GM18951 (cell line): ENCODE data around the gene SERPINI2.

Experiments
- POLR2A ChIP-seq: IDR thresholded peaks from 4 replicates; pipeline ENCODE4 v1.6.1; 2011; ENCODE audit warnings: mild to moderate bottlenecking; ENCODE audit not compliant: insufficient read length, insufficient read depth; ENCODE audit errors: extremely low read depth
- in situ Hi-C: fragments of 300-500 bp; cut with MboI; formaldehyde crosslinking; loops from one replicate; pipeline ENCODE4 v1.12.0; 2022; ENCODE audit warnings: low sequenced_read_pairs, mixed read lengths, inconsistent platforms; ENCODE audit not compliant: unreplicated experiment

Gene SERPINI2, protein sequence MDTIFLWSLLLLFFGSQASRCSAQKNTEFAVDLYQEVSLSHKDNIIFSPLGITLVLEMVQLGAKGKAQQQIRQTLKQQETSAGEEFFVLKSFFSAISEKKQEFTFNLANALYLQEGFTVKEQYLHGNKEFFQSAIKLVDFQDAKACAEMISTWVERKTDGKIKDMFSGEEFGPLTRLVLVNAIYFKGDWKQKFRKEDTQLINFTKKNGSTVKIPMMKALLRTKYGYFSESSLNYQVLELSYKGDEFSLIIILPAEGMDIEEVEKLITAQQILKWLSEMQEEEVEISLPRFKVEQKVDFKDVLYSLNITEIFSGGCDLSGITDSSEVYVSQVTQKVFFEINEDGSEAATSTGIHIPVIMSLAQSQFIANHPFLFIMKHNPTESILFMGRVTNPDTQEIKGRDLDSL

DNA sequence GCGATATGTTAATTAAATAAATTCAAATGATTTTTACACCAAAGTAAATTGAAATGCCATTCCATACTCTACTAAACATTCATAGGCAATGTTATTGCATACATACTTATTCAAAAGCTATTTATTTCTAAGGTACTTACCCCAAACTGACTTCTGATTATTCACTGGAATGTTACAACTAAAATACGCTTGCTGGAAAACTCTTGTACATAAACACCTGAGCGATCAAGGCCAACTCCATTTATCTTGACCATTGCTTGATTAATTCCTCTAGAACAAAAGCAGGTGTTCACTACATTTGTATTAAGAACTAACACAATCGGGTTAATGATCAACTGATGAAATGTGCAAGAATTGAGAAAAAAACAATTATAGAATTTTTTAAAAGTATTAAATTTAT, at the start of gene SERPINI2:
SERPINI2 (minus strand) TSS at position 180 of the 400 bp plus-strand sequence. CDS start 2,208 bp downstream, outside the sequence.
- no peak for TF ChIP-seq POLR2A
- in situ Hi-C loops = no loop called here

DNA sequence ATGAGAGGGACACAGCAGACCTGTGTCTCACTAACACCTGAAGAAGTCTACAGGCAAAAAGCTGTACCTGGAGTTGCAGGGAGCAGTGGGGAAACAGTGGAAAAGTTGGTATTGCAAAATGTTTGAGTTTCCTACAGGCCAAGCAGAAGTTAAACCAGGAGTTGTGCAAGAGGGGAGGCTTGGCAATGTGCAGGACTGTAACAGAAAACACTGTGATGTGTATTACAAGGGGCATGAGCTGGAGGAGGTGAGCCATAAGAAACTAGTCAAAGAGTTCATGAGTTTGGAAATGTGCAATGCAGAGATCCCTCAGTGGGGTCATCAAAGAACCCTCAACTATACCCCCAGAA, 47.1 kb upstream of the SERPINI2 start:
- no peak for TF ChIP-seq POLR2A
- in situ Hi-C loops = no loop called here

DNA sequence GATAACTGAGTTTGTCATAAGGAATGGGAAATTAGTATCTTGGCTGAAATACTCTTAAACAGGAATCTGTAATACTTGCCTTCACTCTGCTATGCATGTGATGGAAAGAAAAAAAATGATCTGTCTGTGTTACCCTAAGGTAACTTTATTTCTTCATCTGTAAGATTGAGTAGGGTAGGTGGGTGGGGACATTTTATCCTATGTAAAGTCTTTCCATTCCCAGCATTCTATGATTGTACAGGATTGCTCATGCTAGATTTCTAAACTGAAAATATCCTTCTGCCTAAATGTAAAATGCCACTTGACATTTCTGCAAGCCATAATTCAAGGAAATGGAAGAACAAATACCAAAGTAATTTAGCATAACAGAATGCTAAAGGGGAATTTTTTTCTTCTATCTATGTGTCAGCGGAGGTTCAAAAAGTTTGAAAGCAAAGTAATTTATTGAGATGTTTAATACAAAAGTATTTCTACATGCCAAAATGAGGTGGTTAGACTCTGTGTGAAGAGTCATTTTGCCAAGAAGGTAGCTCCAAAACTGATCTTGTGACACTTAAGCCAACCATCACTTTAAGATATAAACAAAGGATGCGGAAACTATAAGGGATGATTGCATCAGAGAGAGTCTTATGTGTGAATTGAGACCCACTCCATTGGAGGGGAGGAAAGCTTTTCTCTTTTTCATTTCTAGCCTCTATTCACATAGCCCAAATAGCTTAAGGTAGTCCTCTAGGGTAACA, 46.6 kb upstream of the SERPINI2 start:
- TF ChIP-seq POLR2A = no peak
- in situ Hi-C loops = no loop called here

DNA sequence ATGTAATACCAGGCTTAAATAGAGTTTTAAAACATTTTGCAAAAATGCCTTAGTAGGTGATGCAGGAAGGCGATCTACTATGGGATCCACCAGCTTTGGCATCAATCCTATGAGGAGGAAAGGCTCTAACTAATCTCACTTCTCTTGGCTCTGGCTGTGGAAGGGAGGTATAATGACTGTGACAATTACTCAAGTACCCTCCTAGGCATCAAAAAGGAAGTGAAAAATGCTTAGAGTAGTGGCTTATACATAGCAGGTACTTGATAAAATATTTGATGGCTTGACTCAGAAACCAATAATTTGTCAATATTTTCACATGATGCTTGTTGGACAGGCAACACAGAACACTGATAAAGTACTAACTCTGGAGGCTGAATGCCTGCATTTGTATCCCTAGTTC, 34.1 kb upstream of the SERPINI2 start:
- TF ChIP-seq POLR2A = no peak
- in situ Hi-C loops = no loop called here

DNA sequence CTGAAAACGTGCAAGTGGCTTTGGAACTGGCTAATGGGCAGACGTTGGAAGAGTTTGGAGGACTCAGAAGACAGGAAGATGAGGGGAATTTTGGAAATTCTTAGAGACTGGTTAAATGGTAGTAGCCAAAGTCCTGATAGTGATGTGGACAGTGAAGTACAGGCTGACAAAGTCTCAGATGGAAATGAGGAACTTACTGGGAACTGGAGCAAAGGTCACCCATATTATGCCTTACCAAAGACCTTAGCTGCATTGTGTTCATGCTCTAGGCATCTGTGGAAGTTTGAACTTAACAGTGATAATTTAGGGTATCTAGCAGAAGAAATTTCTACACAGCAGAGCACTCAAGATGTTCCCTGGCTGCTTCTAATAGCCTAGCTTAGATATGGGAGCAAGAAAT, 28.6 kb upstream of the SERPINI2 start:
- in situ Hi-C loops = no loop called here
- no peak for TF ChIP-seq POLR2A

DNA sequence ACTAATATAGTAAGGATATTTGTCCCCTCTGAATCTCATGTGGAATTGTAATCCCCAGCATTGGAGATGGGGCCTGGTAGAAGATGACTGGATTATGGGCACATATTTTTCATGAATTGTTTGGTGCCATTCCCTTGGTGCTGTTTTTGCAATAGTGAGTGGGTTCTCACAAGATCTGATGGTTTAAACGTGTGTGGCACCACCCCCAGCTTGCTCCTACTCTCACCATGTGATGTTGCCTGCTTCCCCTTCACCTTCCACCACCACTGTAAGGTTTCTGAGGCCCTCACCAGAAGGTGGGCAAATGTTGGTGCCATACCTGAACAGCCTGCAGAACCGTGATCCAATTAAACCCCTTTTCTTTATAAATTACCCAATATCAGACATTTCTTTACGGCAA, 28.1 kb upstream of the SERPINI2 start:
- in situ Hi-C loops = no loop called here
- no peak for TF ChIP-seq POLR2A

DNA sequence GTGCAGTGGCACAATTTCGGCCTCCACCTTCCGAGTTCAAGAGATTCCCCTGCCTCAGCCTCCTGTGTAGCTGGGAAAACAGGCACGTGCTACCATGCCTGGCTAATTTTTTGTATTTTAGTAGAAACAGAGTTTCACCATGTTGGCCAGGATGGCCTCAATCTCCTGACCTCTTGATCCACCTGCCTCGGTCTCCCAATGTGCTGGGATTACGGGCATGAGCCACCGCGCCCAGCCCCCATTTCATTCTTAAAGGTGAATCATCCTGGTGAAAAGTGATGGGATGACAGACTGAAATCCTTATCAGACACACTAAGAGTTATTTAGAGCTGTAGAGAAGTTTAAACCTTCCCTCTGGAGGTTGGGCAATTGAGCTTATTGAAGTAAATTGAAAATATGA, 24.1 kb upstream of the SERPINI2 start:
- TF ChIP-seq POLR2A = no peak
- in situ Hi-C loops = no loop called here

DNA sequence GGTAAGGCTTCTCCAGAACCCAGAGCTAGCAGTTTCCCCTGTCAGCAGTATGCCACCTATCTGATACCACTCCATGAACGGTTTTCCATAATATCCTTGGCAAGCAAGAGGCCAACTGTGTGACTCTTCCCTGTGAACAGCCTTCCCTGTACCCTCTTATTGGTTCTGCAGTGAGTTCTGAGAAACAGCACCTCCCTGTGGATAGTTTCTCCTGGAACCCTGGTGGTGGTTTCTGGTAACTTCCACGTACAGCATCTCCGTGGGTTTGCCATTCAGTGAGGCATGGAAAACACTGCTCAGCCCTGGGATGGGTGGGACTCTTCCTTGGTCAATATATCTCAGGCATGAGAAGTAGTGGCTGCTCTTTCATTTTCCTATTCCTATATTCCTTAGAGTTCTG, 19.4 kb upstream of the SERPINI2 start:
- in situ Hi-C loops = no loop called here

DNA sequence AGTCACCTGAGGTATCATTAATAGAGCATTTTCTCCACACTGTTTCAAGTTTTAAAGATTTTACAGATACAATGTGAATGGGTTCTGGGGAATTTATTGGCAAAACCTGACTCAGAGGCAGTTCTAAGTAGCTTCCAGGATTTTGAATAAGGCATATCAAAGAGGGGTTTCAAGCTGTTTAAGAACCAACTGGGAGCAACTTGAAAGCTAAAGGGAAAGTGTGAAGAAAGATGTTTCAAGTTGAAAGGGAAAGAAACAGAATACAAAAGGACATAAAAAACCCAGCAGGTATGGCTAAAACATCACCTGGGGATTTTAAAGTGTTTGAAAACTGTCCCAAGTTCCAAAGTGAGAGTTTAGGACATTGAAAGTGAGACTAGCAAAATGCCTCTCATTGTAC, 17.8 kb upstream of the SERPINI2 start:
- no peak for TF ChIP-seq POLR2A
- in situ Hi-C loops = no loop called here

More for the DNA sequence above, 19.4 kb upstream of the SERPINI2 start:
- no peak for TF ChIP-seq POLR2A

DNA sequence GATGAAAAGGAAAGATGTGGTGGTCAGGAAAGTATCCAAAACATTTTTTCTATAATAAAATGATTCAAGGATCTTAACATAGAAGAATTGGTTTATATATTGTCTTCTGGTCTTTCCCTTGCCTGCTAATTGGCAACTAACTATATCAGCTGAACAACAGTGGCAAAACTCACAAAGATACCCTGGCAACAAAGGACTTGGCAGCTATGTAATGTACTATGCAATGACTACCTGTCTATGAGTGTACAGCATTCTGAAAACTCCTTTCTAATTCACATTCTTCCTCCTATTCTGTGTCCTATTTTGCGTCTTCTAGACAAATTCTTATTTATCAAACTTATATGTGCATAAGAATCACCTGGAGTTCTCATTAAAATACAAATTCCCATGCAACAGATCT, 15.7 kb upstream of the SERPINI2 start:
- in situ Hi-C loops = no loop called here
- no peak for TF ChIP-seq POLR2A

DNA sequence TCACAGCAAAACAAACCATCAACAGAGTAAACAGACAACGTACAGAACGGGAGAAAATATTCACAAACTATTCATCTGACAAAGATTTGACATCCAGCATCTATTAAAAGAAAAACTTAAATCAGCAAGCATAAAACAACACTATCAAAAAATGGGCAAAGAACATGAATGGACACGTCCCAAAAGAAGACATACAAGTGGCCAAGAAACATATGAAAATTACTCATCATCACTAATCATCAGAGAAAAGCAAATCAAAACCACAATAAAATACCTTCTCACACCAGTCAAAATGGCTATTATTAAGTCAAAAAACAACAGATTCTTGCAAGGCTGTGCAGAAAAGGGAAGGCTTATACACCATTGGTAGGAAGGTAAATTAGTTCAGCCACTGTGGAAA, 13.7 kb upstream of the SERPINI2 start:
- TF ChIP-seq POLR2A = no peak
- in situ Hi-C loops = no loop called here

DNA sequence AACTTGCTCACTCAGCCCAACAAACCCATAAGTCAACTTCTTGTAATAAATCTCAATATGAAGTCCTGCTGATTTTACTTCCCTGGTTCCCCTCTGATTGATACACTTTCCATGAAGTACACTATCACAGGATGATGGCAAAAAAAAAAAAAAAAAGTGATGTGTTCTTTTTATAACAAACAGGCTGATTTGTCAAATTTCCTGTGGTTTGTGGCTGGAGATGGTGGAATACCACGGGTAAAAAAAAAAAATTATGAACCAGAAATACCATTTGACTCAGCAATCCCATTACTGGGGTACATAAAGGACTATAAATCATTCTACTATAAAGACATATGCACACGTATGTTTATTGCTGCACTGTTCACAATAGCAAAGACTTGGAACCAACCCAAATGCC, 10.7 kb upstream of the SERPINI2 start:
- no peak for TF ChIP-seq POLR2A
- in situ Hi-C loops = no loop called here

DNA sequence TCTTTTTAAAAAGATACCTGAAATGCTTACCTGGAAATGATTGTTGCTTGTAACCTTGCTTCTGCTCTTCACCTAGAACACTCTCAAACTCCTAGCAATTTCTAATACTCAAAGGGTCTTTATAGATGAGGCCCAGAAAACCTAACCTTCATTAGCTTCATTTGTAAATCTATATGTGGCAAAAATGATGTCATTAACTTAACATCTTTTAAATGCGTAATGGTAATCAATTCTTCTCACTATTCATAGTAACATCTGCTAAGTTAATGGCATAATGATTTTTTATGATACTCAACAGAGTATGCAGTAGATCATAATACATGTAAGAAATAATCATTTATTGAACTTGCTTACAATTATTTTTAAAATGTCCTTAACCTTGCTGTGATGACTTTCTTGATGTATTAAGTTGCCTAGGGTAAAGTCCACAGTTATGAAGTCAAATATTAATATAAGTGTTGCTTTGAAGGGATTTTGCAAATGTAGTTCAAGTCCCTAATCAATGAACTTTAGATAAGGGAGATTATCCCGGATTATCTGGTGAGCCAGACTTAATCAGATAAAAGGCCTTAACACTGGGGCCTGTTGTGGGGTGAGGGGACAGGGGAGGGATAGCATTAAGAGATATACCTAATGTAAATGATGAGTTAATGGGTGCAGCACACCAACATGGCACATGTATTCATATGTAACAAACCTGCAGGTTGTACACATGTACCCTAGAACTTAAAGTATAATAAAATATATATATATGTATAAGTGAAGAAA, 10.1 kb upstream of the SERPINI2 start:
- TF ChIP-seq POLR2A = no peak
- in situ Hi-C loops = no loop called here
